ENCODE data around the gene SEPTIN1. TPM values are rescaled to one million over a fixed set of nuclear protein-coding genes. Genes with fewer than 3 reads are reported as not detected.
A peak's percentile ranks its signal among the peaks of the same experiment; 100 is the strongest.

The SEPTIN1 gene
- 0.41 TPM for total RNA-seq

GRCh38 chr16:30382111-30382881 is at the start of gene SEPTIN1:
TSS of gene SEPTIN1 (minus strand) at chr16:30382561. CDS start at chr16:30382542, 19 bp downstream.

GRCh38 chr16:30429678-30430427 is 47.5 kb upstream of the SEPTIN1 start, which contains the start of gene DCTPP1:
TSS of gene DCTPP1 (minus strand) at chr16:30430030. CDS start at chr16:30429980, 50 bp downstream.

GRCh38 chr16:30407102-30407803 is 24.9 kb upstream of the SEPTIN1 start, which contains the start of gene ZNF771:
TSS of gene ZNF771 (plus strand) at chr16:30407606. CDS start at chr16:30408054, 448 bp downstream.

GRCh38 chr16:30395155-30395991 is 13.0 kb upstream of the SEPTIN1 start, which contains the start of gene ZNF48:
TSS of gene ZNF48 (plus strand) at chr16:30395420. CDS start at chr16:30395795, 375 bp downstream.

GRCh38 chr16:30374538-30374937 is 7.8 kb downstream of the SEPTIN1 start, which contains the start of gene MYL11:
TSS of gene MYL11 (plus strand) at chr16:30374802. CDS start at chr16:30374858, 56 bp downstream.

GRCh38 chr16:30370456-30371247 is 11.7 kb downstream of the SEPTIN1 start, which contains the start of gene TBC1D10B:
TSS of gene TBC1D10B (minus strand) at chr16:30370494. CDS start at chr16:30370183, 311 bp downstream.

GRCh38 chr16:30355144-30355953 is 27.0 kb downstream of the SEPTIN1 start, which contains the start of gene CD2BP2:
TSS of gene CD2BP2 (minus strand) at chr16:30355308. CDS start at chr16:30354681, 627 bp downstream.

Small RNA genes lying within 50 kb of the gene (small RNA-seq; reads per million reads assigned to genes)
- gene RF00406 (ENCODE audit: low replicate concordance), result 0.23 reads per million, percentile 9 among the genes with 10 or more reads in this experiment

Other genes starting within 250 kb of the SEPTIN1 start
- gene CORO1A, start 199.0 kb downstream of the SEPTIN1 start, total RNA-seq, result 30.8 TPM
- 11.4 TPM for gene BOLA2B, start 188.9 kb downstream of the SEPTIN1 start, total RNA-seq
- gene SLX1A, start 188.7 kb downstream of the SEPTIN1 start, total RNA-seq, result 11.6 TPM
- 11.6 TPM for gene SULT1A3, start 183.3 kb downstream of the SEPTIN1 start, total RNA-seq
- 4.5 TPM for gene NPIPB13, start 134.1 kb downstream of the SEPTIN1 start, total RNA-seq
- 27.7 TPM for gene CD2BP2, start 27.3 kb downstream of the SEPTIN1 start, total RNA-seq
- gene TBC1D10B, start 12.1 kb downstream of the SEPTIN1 start, total RNA-seq, result 30.4 TPM
- 1,522 TPM for gene MYL11, start 7.8 kb downstream of the SEPTIN1 start, total RNA-seq
- 11.4 TPM for gene ZNF48, start 12.9 kb upstream of the SEPTIN1 start, total RNA-seq
- gene ZNF771, start 25.0 kb upstream of the SEPTIN1 start, total RNA-seq, result 12.3 TPM
- gene DCTPP1, start 47.5 kb upstream of the SEPTIN1 start, total RNA-seq, result 26.9 TPM
- gene SEPHS2, start 63.3 kb upstream of the SEPTIN1 start, total RNA-seq, result 47.6 TPM
- 9.5 TPM for gene ITGAL, start 90.2 kb upstream of the SEPTIN1 start, total RNA-seq
- 33.8 TPM for gene ZNF768, start 144.0 kb upstream of the SEPTIN1 start, total RNA-seq
- 16.9 TPM for gene ZNF747, start 152.3 kb upstream of the SEPTIN1 start, total RNA-seq
- 14.5 TPM for gene ZNF764, start 175.8 kb upstream of the SEPTIN1 start, total RNA-seq
- 12.1 TPM for gene ZNF688, start 189.2 kb upstream of the SEPTIN1 start, total RNA-seq
- gene ZNF785, start 203.1 kb upstream of the SEPTIN1 start, total RNA-seq, result 20.3 TPM
- 10.0 TPM for gene ZNF689, start 227.8 kb upstream of the SEPTIN1 start, total RNA-seq

All from metanephros (tissue), 2 donors.